NCI-H1436 (cell line): Measurements from ENCODE around the gene AMN1.
"Not testable (repeated sequence)": the region's sequence is repeated elsewhere in the genome, so short reads cannot be mapped to it uniquely, and the experiment has no call there.

ENCODE experiments used
- DNase-seq: peaks from one replicate; lab custom pipeline; 2025; lab: John Stamatoyannopoulos, UW

The AMN1 gene

GRCh38 chr12:31732926-31733548, 4.2 kb upstream of the AMN1 start:
- no peak for DNase-seq

- DNase-seq: not testable (repeated sequence)
Observed at GRCh38 chr12:31731203-31731602, 2.4 kb upstream of the AMN1 start.

- DNase-seq: no peak
Observed at GRCh38 chr12:31729705-31730104, 884 bp upstream of the AMN1 start.

- peak; percentile 28 for DNase-seq
Observed at GRCh38 chr12:31728289-31728916, 418 bp downstream of the AMN1 start.

- DNase-seq: no peak
Observed at GRCh38 chr12:31727192-31727591, 1.6 kb downstream of the AMN1 start.

GRCh38 chr12:31726575-31726974, 2.2 kb downstream of the AMN1 start:
- no peak for DNase-seq

GRCh38 chr12:31724557-31724956, 4.3 kb downstream of the AMN1 start:
- DNase-seq: no peak

- no peak for DNase-seq
Observed at GRCh38 chr12:31722580-31722979, 6.2 kb downstream of the AMN1 start.

- not testable (repeated sequence) for DNase-seq
Observed at GRCh38 chr12:31718542-31719198, 10.2 kb downstream of the AMN1 start.

- DNase-seq: not testable (repeated sequence)
Observed at GRCh38 chr12:31716998-31717397, 11.8 kb downstream of the AMN1 start.

GRCh38 chr12:31715283-31715825, 13.5 kb downstream of the AMN1 start:
- no peak for DNase-seq

- no peak for DNase-seq
Observed at GRCh38 chr12:31714406-31715271, 14.2 kb downstream of the AMN1 start.

- DNase-seq: no peak
Observed at GRCh38 chr12:31712877-31713276, 15.9 kb downstream of the AMN1 start.

GRCh38 chr12:31710021-31710818, 18.6 kb downstream of the AMN1 start:
- DNase-seq: no peak

- DNase-seq: not testable (repeated sequence)
Observed at GRCh38 chr12:31708118-31708517, 20.7 kb downstream of the AMN1 start.

GRCh38 chr12:31705621-31706020, 23.2 kb downstream of the AMN1 start:
- DNase-seq: no peak

- DNase-seq: no peak
Observed at GRCh38 chr12:31702047-31702446, 26.8 kb downstream of the AMN1 start.

GRCh38 chr12:31689921-31690320, 38.9 kb downstream of the AMN1 start:
- not testable (repeated sequence) for DNase-seq

GRCh38 chr12:31687101-31687527, 41.7 kb downstream of the AMN1 start:
- DNase-seq: no peak

GRCh38 chr12:31685801-31686200, 43.0 kb downstream of the AMN1 start:
- DNase-seq: no peak
